ENCODE data around the gene OR52N1.
A peak's percentile ranks its signal among the peaks of the same experiment; 100 is the strongest.

Gene OR52N1

DNA sequence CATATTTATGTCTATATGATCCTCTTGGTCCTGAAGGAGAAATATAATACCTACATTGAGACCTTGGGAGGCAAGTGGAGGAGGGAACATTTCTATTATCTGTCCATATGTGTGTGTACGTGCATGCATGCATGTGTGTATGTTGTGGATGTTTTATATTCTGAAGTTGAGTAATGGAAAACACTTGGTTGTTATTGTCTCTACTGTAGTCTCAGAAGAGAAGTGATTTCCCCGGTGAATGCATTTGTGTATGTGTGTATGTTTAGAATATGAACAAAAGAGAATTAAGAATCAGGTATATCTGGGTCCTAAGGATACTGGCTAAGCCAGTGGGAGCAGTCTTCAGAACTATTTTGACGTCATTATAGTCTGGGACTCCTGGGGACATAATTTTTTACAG, at the start of gene OR52N1:
TSS of gene OR52N1 (minus strand) at position 101 of the 400 bp plus-strand sequence. CDS start 2,449 bp downstream, outside the sequence.
- DNase-seq (ENCODE audit: low read depth, low spot score): no peak

DNA sequence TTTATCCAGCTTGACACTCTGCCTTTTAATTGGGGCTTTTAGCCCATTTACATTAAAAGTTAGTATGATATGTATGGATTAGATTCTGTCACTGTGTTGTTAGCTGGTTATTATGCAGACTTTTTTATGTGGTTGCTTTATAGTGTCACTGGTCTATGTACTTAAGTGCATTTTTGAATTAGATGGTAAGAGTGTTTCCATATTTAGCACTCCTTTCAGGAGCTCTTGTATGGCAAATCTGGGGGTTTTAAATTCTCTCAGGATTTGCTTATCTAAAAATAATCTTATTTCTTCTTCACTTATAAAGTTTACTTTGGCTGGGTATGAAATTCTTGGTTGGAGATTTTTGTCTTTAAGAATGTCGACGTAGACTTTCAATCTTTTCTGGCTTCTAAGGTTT, 46.6 kb upstream of the OR52N1 start:
- DNase-seq (ENCODE audit: low read depth, low spot score): no peak

DNA sequence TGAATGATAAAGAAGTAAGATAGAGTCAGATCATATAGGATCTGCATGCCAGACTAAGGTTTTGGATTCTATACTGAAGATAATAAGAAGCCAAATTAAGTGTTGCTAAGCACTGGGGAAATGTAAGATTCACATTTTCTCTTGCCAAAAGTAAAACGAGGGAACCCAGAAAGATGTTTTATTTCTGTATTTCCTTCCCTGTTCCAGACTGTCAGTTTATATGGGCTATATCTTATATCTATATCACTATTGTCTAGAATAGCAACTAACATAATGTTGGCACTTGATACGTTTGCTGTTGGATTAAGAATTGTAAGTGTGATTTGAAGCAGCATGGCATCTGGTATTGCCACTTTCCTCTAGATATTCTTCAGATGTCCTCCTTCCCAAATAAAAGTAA, 42.4 kb upstream of the OR52N1 start:
- no peak for DNase-seq (ENCODE audit: low read depth, low spot score)

DNA sequence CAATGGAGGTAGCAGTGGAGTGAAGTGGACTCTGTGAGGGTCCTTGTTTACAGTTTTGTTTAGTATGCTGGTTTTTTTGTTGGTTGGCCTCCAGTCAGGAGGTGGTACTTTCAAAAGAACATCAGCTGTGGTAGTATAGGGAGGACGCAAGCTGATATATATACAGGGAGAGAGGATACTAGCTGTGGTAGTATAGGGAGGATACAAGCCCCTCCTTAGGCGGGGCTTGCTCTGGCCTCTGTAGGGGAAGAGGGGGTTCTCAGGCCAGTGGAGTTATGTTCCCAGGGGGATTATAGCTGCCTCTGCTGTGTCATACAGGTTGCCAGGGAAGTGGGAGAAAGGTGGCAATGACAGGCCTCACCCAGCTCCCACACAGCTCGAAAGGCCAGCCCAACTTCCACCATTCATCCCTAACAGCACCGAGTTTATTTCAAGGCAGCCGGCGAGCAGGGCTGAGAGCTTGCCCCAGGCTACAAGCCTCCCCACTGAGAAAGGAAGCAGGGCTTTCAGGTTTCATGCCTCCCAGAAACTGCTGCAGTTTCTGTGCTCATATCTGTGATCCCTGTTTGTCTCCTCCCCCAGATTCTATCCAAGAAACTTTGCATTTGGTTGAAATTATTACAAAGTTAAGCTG, 40.2 kb upstream of the OR52N1 start:
- DNase-seq (ENCODE audit: low read depth, low spot score): no peak

DNA sequence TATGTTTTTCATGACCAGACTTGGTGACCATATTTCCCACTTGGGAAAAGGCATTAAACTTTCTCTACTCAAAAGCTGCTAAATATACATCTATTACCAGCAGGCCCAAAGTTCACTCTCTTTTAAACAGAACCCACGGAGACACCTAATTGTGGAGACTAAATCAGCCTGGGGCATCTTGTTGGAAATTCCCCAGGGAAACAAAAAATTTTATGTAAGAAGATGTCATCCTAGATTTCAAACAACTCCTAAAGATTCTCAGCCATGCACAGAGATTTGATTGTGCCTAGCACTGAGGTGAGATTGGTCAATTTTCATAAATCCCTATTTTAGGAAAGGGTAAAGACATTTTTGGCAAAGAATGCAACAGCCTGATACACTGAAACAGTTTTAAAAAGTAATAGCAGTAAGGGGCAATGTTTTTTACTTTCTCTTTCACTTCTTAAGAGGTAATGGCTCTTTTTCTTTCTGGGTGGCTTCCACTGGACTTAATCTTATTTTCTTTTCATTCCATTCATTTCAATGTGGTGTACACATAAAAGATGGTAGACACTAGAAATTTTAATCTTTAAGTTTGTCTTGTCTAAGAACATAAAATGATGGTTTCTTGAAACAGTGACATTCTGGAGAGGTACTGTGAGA, 27.3 kb upstream of the OR52N1 start:
- no peak for DNase-seq (ENCODE audit: low read depth, low spot score)

DNA sequence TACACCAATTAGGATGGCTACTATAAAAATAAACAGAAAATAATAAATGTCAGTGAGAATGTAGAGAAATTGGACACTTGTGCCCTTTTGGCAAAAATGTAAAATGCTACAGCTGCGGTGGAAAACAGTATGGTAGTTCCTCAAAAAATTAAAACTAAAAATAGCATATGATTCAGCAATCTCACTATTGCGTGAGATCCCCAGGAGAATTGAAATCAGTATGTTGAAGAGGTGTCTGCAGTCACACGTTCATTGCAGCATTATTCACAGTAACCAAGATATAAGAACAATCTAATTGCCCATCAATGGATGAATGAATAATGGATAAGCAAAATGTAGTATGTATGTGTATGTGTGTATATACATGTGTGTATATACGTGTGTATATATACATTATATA, 24.5 kb upstream of the OR52N1 start:
- DNase-seq (ENCODE audit: low read depth, low spot score): no peak

DNA sequence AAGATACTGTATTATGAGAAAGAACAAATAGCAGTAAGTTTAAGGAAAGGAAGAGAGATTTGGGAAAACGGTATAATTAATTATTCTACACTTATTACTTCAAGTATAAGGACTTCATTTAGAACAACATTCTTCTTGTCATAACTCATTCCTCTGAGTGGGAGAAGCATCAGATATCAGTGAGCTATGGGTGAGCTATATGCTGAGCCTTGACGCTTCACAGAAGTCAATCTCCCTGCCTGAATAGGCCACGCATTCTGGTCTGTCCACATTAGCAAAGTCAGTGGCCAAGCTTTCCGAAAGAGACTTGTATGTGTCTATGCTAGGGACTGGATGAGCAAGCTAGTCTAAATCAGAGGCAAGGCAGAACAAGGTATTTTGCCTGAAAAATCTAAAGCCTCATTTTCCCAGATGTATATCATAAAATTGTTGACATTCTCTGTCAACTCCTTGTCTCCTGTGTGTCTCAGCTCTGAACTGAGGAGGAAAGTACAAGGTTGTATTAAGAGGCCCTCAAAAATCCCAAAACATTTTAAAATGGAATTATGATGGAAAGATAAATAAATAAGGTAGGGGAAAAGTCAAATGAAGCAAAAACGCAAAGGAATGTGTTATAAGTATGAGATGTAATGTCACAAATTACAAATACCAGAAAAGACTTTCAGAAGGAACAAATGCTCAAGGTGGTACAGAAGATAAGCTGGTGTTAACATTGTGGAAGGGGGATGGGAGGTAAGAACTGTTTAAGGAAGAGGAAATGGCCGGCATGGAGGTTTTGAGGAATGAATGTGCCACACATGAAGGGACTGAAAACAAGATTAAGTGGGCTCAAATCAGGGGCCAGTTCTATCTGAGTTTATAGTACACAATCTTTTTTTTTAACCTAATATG, 19.1 kb upstream of the OR52N1 start:
- DNase-seq (ENCODE audit: low read depth, low spot score): no peak

DNA sequence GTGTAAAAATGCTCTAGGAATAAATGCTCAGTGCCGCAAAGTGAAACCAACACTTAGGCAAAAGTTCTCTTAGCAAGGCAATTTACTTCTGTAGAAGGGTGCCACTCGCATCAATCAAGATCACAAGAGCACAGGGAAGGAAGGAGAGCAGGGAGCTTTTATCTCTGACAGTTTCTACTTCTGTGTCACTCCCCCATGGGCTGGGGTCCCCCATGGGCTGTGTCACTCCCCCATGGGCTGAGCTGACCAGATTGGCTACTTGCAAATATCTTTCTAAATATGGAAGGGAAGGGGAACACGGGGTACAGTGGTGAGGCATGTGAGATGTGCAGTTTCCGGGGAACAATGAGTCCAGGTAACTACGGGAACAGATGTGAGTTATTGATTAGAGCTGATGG, 18.1 kb upstream of the OR52N1 start:
- no peak for DNase-seq (ENCODE audit: low read depth, low spot score)

DNA sequence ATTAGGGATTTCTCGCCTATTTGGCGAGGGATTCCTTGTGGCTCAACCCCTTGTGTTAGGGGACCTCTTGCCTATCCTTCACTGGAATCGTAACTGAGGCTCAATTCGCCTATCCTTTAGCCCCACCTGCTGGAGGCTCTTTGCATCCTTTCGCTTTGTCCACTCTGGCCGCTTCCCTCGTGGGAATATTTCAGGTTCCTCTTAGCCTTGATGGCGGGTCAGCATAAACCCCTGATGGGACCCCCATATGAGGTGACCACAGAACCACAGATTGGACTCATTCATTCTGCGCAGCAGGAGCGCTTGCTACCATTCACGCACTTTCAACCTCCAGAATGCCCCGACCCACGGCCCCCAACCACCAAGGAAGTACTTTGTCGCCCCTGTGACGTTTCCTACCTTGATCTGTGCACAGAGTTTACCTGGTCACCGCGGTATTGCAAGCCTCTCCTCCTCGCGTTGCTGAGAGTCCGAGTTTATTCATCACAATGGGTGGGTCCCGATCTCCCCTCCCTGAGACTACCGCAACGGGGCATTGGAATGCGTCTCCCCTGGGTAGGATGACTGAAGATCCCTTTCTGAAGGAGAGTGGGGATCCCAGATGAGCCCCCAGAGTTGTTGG, 17.5 kb upstream of the OR52N1 start, which contains the start of gene OR52N2:
TSS of gene OR52N2 (plus strand) at position 425 of the 622 bp plus-strand sequence. CDS start 11,412 bp downstream, outside the sequence.
- DNase-seq (ENCODE audit: low read depth, low spot score): peak; percentile 37

DNA sequence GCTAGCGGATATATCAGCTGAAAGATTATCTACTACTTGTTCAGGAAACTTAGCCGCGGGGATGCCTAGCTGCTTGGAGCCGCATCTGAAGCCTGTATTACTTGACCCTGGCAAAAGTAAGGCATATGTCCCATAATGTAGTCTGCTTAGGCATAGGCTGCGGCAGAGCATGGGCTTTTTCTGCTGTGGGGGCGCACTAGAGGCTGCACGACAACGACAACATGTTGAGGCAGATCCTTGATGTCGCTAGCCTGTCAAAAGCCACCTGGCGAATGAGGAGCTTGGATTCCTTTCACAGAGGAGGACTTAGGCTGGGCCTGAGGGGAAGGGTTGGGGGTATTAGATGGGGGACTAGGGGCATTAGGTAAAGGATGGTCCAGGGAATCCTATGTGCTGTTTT, 16.5 kb upstream of the OR52N1 start:
- DNase-seq (ENCODE audit: low read depth, low spot score): no peak

DNA sequence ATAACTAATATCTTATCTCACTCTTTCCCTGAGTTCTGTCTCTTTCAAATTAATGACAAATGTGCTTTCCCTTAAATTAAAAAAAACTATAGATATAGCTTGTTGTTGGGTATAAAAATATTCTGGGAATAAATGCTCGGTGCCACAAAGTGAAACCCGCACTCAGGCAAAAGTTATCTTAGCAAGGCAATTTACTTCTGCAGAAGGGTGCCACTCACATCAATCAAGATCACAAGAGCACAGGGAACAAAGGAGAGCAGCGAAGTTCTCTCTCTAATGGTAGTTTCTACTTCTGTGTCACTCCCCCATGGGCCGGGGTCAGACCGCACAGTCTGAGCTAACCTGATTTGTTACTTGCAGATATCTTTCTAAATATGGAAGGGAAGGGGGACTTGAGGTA, 12.9 kb upstream of the OR52N1 start:
- DNase-seq (ENCODE audit: low read depth, low spot score): no peak

DNA sequence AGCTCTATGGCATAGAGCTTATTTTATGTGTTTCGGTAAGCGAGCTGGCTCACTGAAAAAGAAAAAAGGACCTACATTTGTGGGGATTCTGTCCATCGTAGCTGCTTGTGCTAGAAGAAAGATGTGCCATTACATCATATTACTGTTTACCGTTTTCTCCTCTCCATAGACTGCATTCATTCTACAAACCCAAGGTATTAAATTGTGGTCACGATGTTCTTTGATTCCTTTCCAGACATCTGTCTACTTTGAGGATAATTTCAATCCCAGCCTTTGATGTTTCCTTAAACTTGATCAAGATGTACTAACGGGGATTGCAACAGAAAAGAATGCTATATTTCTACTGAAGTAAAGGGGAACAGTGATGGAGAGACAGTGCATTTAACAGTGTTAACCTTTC, 5.5 kb upstream of the OR52N1 start:
- DNase-seq (ENCODE audit: low read depth, low spot score): no peak

DNA sequence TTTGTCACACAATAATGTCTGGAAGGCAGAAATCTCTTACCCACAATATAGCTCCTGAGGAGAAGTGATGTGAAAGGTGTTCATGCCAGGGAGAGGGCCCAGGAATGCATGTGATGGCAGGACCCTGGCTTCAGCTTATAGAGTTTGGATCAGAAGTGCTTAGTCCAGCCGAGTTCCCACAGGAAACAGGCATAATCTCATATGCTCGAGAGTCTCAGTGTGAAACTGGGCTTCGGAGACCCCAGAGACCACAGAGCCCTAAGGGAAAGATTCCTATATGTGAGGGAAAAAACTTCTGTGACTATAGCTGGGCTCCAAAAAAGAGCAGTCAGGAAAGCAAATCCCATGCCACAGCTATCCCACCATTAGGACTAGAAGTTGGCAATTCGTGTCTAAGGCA, 7.8 kb downstream of the OR52N1 start, which contains the start of gene OR52N5:
TSS of gene OR52N5 (minus strand) at position 101 of the 400 bp plus-strand sequence. CDS start 4,721 bp downstream, outside the sequence.
- no peak for DNase-seq (ENCODE audit: low read depth, low spot score)

DNA sequence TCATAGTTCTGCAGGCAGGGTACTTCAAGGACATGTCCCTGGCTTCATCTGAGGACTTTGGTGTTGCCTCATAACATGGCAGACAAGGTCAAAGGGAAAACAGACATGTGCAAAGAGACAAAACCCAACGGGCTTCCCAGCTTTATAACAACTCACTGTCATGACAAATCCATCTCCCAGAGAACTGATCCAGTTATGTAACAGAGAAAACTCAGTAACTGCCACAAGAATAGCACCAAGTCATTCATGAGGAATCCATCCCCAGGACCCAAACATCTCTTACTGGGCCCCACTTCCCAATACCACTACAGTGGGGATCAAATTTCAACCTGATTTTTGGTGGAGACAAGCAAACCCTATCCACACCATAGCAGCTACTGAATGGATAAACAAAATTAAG, 24.0 kb downstream of the OR52N1 start:
- no peak for DNase-seq (ENCODE audit: low read depth, low spot score)

DNA sequence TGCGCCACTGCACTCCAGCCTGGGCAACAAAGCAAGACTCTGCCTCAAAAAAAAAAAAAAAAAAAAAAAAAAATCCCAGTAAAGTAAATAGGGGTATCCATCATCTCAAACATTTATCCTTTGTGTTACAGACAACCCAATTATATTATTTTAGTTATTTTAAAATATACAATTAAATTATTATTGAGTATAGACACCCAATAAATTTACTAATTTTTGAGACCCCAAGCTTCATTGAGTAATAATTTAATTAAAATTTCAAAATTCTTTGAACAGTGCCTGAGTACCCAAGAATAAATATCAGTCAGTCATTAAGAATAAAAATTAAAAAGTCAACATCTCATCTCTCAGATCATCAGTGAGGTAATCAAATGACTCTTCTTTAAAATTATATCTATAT, 37.1 kb downstream of the OR52N1 start, which contains the start of gene OR52N4:
TSS of gene OR52N4 (plus strand) at position 301 of the 400 bp plus-strand sequence. CDS start 498 bp downstream, outside the sequence.
- DNase-seq (ENCODE audit: low read depth, low spot score): no peak

DNA sequence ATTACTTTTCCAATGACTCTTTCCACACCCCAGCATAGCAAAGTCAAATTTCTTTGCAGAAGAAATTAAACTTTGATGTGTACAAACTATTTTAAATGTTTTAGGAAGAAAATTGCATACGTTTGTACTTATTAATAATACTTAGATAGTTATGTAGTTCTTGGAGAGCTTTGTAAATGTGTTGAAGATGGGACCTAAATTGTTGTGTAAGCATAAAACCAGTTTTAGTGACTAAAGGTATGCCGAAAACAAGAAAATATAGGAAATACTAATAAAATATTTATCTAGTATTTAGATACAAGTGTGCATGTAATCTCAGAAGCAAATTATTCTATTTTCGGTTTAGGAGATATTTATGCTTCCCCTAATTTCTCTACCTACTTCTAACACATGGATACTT, 41.2 kb downstream of the OR52N1 start:
- DNase-seq (ENCODE audit: low read depth, low spot score): no peak

DNA sequence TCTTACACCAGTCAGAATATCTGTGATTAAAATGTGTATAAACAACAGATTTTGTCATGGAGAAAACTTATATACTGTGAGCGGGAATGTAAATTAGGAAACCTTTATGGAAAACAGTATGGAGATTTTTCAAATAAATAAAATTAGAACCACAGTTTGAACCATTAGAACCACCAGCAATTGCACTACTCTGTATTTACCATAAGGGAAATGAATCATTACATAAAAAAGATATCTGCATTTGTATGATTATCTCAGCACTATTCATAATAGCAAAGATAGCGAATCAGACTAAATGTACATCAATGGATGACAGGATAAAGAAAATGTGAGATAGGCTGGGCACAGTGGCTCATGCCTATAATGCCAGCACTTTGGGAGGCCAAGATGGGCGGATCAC, 44.5 kb downstream of the OR52N1 start:
- no peak for DNase-seq (ENCODE audit: low read depth, low spot score)

DNA sequence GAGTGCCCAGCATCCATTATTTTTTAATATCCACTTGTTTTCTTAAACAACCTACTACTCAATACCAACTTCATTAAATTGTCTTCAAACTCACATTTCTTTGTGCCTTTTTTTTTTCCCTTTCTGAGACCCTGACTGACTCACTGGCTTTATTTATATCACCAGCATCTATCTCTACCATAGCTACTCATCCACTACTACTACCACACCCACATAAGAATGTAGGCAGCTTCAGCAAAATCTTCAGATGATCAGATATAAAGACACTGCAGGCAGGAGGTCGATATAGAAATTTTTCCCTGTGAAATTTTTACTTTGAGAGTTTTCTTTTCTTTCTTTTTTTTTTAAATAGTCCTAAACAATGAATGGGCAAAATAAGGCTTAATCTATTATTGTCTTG, 52.6 kb downstream of the OR52N1 start:
- no peak for DNase-seq (ENCODE audit: low read depth, low spot score)

DNA sequence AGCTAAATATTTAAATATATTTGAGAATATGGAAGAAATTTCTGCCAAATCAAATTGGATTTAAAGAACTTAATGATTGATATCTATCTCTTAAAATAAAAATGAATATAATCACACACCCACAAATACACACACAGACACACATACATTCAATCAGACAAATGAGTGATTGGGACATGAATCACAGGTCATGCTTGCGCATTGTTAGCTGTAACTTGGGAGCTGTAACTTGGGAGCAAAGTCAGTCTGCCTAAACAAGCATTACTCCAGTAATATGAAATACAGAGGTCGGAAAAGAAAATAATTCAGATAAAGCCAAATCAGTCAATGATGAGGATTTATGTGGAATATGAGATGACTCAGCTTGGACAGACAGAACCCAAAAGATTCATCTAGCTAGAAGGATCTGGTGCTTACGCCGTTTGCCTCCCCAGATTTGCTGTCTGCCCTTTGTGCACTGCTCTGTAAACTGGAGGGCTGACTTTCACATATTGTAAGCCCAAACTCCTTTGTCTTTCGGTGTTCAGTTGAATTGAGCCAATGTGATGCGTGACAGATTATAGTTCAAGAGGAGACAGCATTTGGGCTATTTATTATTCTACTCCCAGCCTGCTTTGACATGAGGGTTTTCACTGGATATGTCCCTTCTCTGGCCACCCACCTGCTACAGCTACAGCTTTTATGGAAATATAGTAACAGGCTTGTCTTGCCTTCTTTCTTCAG, 53.2 kb downstream of the OR52N1 start:
- DNase-seq (ENCODE audit: low read depth, low spot score): no peak

DNA sequence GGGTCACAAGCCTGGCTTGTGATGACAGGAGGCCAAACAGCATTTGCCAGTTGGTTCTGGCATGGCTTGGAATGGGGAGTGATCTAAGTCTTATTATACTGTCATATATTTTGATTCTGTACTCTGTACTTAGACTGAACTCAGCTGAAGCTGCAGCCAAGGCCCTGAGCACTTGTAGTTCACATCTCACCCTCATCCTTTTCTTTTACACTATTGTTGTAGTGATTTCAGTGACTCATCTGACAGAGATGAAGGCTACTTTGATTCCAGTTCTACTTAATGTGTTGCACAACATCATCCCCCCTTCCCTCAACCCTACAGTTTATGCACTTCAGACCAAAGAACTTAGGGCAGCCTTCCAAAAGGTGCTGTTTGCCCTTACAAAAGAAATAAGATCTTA, 54.0 kb downstream of the OR52N1 start:
- no peak for DNase-seq (ENCODE audit: low read depth, low spot score)
